HG03469 (cell line): ENCODE data around the gene NOTCH1.
"Not testable (repeated sequence)": the region's sequence is repeated elsewhere in the genome, so short reads cannot be mapped to it uniquely, and the experiment has no call there.

Source experiments
- ATAC-seq: cut with Tn5 transposase; IDR thresholded peaks from one replicate; pipeline ENCODE4 v1.9.1; 2021; ENCODE audit warnings: mild to moderate bottlenecking, moderate library complexity, moderate number of reproducible peaks; ENCODE audit not compliant: unreplicated experiment

NOTCH1 gene

DNA sequence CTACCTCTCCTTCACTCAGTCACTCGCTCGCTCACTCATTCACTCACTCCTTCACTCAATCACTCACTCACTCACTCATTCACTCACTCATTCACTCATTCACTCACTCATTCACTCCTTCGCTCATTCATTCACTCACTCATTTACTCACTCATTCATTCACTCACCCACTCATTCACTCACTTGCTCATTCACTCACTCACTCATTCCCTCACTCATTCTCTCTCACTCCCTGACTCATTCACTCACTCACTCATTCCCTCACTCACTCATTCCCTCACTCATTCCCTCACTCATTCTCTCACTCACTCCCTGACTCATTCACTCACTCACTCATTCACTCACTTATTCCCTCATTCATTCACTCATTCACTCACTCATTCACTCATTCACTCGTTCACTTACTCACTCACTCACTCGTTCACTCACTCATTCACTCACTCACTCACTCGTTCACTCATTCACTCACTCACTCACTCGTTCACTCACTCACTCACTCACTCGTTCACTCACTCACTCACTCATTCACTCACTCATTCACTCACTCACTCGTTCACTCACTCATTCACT, 33.9 kb upstream of the NOTCH1 start:
- ATAC-seq, result not testable (repeated sequence)

DNA sequence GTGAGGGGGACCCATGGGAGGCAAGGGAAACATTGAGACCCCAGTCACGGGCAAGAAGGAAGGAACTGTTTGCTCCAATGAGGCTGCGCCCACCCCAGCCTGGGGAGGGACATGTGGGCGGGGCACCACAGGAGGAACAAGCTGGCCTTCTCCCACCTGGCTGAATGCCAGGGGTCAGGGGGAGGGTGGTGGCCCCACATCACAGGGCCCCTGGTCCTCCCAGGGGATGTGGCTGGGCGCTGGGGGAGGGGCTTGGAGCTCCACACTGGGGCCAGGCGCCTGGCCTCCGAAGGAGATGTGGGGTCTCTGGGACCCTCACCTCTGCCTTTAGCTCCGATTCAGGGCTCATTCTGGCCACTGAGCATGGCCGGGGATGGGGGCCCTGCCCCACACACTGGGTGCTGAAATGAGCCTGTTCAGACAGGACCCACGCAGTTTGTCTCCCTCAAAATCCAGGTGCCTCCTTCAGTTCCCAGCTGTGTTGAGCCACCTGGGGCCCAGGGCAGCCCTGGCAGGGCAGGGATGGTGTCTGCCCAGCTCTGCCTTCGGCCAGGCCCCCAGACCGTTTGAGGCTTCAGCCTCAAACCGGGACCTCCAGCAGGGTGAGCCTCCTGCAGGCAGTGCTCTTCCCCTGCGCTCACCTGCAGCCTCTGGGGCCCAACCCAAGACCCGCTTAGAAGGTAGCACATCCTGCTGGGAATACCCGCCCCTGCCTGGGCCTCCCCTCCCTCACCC, 33.2 kb upstream of the NOTCH1 start:
- no peak for ATAC-seq

DNA sequence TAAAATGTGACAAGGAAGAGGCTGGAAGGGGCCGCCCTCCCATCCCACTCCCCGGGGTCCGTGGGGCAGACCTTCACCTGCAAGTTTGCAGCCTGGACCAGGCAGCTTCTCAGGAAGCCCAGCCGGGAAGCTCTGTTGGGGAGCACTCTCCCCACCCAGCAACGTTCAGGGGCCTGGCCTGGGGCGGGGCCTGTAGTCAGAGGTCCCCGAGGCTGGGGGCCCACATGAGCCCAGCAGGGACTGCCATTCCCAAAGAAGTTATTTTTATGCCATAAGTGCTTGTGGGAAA, 32.7 kb upstream of the NOTCH1 start:
- ATAC-seq, result no peak

DNA sequence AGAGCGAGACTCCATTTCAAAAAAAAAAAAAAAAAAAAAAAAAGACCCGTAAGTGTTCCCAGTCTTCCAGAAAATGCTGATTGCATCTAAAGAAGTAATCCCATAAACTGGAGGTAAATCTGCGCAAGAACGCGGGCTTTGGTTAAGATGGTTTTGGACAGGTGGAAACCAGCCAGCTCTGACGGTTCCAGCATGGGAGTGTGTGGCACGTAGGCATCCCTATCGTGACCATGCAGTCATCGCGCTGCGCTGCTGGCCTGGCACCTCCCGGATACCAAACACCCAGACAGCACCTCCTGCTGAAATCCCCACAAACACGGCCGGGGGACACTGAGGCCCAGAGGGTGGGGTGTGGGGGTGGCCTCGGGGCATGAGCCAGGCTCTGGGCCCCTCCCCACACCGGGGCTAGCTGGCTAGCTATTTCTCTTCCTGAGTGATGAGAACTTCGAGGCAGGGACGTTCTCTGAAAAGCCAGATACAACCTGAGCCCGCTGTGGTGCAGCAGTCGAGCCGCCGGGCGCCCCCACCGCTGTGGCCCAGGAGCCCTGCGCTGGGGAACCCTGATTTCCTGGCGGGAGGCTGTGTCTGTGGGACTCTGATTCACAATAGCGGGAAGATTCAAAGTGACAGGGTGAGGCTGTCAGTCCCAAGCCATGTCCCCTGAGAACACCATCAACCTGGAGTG, 32.2 kb upstream of the NOTCH1 start:
- no peak for ATAC-seq

DNA sequence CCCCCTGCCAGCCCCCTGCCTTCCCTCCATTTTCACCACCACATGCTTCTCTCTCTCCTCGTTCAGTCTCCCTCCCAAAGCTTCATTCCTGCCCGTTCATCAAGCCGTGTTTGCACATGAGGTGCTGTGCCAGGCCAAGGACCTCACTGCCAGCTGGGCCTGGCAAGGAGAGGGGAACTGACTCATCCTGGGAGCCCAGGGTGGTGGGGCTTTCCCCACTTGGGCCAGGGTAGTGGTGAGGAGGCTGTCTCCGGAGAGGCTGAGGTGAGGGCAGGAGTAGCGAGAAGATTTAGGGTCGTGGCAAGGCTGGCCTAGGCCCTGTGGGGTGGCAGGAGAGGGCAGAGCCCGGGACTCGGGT, 30.4 kb upstream of the NOTCH1 start:
- no peak for ATAC-seq

DNA sequence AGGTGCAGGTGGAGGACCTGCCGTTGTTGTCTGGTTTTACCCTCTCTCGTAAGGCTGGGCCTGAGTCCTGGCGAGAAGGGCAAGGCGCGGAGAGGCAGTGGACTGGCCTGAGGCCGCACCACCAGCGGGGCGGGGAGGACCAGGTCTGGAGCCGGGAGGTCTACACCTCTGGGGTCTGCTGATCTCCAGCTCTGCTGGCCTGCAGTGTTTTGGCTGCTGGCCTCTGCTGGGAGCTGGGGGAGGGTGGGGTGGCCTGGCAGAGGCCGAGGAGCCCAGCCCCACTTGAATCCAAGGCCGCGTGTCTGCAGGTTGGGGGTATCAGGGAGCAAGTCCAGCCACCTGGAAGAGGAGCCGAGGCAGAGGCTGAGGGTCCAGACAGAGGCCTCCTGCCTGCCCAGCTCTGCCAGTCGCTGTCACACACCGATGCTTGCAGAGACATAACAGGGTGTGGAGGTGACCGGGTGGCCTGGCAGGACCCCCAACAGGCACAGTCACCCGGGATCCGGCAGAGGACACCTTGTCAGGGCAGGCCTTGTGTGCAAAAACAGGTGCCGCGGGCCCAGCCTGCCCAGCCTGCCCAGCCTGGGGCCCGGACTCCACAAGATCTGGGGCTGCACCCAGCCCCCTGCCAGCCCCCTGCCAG, 29.9 kb upstream of the NOTCH1 start:
- ATAC-seq, result no peak

DNA sequence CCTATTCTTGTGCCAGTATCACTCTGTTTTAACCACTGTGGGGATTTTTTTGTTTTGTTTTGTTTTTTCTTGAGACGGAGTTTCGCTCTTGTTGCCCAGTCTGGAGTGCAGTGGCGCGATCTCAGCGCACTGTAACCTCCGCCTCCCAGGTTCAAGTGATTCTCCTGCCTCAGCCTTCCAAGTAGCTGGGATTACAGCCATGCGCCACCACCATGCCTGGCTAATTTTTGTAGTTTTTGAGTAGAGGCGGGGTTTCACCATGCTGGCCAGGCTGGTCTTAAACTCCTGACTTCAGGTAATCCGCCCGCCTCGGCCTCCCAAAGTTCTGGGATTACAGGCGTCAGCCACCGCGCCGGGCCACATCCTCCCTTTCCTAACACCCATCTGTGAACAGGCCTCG, 28.8 kb upstream of the NOTCH1 start:
- not testable (repeated sequence) for ATAC-seq

DNA sequence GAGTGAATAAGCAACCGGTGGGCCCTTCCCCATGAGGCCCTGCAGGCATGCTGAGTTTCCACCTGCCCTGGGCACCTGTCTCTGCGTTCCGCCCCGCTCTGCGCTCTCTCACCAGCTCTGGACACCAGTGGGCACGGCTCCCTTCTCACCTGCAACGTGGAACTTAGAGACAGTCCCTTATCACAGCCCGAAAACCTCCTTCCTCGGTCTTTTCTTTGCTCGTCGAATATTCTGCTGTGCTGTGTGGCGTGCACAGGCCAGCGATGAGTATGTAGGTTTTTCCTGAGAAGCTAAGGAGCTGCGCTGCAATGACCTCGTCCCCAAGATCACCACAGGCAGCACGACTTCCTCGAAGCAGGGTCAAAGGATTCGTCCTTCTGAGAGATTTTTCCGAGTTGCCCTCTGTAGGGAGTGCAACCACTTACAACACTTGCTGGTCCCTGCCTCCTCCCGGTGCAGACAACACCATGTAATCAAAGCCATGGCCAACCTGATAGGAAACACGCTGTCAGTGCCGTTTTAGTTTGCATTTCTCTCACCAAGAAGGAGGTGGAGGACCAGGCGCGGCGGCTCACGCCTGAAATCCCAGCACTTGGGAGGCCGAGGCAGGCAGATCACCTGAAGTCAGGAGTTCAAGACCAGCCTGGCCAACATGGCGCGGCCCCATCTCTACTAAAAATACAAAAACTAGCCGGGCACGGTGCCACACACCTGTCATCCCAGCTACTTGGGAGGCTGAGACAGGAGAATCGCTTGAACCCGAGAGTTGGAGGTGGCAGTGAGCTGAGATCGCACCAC, 27.2 kb upstream of the NOTCH1 start:
- ATAC-seq, result no peak

DNA sequence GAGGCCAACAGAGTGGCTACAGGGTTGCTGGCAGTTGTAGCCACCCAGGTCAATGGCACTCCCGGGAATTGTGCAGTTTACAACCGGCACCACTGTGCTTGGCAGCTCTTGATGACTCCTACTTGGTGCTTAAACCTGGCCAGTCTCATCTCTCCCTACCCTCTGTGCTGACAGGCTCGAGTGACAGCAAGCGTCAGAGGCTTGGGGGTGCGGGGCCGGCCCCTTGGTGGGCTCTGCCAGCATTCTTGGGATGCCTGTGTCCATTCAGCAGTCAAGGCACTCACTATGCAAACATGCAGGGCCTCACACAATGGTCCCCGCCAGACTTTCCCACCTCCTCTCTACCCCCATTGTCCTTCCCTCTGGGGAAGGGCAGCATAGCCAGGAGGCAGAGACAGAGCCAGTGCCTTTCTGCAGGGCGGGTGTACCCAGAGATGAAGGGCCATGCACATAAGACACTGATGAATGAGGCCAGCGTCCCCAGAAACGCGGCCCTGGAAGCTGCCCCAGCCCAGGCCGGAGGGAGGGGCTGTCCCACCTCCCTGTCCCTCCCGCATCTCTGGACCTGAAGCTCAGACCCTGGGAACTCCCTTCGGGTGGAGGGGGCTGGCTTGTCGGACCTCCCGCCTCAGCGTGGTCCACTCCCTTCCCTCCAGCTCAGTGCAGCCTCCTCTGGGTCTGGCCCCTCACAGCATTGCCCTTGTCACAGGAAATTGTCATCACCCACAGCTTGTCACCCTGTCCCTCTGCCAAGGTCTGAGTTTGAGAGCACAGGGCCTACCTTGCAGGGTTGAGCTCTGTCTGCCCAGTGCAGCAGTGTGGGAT, 26.4 kb upstream of the NOTCH1 start:
- ATAC-seq, result no peak

DNA sequence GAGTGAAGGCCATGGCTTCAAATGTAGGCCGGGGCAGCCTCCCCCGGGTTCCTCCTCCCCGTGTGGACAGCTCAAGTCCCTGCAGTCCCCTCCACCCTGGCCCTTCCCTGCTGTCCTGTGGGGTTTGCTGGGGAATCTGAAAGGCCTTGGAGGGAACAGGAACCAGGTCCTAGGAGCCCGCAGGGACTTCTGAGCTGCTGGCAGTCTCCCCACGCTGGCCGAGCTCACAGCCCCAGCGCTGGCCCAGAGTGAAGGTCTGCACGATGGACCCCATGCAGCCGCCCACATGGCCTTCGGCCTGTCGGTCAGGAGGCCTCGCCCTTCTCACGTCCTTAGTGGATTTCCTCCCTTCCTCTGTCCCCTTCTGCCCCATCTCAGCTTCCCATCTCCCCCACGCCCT, 25.7 kb upstream of the NOTCH1 start:
- no peak for ATAC-seq

DNA sequence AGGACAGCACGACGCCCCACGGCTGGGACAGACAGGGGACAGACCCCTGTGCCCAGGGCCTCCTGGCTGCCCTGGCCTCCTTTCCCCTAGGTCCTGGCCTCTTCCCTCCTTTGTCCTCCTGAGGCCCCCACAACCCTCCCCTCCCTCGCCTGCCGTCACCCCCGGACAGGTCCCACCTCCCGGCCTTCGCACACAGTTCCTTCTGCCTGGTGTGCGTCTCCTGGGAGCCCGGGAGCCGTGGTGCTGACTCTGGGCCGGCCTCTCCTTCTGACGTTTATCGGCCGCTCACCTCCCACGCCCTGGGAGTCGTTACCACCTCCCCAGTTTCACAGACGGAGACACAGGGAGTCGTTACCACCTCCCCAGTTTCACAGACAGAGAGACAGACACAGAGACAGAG, 25.1 kb upstream of the NOTCH1 start:
- no peak for ATAC-seq

DNA sequence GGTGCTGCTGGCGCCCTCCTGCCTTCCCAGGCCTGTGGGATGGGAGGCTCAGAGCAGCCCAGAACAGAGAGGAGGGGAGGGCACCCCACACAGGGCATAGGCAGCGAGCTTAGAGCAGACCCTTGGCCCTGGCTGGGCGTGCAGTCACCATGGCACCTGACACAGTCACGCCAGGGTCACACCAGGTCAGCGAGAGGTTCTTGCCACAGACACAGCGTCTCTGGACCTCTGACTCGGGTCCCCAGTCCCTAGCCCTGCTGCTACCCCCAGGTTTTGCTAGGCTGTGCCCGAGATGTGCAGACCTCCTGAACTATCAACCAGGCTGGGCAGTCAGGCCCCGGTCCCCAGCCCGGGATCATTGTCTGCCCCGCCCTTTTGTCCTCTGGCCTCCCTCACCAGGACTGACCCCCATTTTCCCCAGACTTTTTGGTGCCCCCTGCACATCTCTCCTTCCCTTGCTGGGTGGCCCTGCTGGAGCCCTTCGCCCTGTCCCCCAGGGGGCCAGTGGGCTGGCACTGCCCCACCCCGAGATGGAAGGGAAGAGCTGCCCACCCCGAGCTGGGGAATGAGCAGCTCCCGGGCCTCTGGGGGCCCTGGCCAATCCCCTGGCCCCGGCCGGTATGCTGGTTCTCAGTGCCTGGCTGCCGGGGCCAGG, 24.5 kb upstream of the NOTCH1 start:
- no peak for ATAC-seq

DNA sequence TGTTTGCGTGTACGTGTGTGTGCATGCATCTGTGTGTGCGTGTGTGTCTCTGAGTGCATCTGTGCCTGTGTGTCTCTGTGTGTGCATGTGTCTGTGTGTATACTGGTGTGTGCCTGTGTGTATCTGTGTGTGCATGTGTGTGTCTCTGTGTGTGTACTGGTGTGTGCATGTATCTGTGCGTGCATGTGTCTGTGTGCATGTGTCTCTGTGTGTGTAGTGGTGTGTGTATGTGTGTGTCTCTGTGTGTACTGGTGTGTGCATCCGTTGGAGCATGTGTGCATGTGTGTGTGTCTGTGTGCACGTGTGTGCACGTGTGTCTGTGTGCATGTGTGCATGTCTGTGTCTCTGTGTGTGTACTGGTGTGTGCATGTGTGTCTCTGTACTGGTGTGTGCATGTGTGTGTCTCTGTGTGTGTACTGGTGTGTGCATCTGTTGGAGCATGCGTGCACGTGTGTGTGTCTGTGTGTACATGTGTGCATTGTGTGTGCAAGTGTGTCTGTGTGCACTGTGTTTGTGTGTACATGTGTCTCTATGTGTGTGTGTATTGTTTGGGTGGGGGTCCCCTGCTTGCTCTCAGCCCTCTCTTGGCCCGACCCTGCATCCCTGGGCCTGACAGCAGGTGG, 23.8 kb upstream of the NOTCH1 start:
- ATAC-seq, result no peak

DNA sequence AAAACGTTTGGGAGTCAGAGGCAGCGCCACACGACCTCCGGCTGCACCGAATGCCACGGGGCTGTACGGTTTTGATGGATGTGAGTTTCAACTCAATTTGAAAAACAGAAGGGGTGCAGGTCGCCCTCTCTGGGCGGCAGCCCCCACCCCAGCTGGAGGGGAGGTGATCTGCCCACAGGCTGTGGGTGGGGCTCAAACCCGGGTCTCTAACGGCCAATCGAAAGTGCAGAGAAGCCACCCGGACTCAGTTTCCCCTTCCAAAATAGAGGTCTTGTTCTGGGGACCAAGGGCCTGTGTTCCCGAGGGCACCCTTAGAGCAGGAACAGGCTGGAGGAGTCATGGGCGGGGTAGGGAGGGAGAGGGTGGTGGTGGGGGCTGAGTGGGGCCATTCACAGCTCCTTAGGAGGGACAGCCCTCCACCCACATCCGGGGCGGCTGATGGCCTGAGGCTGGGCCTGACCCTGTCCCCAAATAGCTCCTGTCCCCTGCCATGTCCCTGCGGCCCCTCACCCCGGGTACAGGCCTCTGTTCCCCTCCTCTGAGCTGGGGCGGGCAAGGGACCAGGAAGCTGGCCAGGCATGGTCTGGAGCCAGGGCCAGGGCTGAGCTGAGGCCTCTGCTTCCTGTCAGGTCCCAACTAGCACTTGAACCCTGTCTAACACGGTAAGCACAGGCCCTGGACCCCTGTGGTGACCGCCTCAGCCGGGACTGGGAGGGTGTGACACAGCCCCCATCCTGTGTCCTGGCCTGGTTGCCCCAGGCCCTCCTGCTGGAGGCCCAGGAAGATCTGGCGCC, 22.6 kb upstream of the NOTCH1 start:
- no peak for ATAC-seq

DNA sequence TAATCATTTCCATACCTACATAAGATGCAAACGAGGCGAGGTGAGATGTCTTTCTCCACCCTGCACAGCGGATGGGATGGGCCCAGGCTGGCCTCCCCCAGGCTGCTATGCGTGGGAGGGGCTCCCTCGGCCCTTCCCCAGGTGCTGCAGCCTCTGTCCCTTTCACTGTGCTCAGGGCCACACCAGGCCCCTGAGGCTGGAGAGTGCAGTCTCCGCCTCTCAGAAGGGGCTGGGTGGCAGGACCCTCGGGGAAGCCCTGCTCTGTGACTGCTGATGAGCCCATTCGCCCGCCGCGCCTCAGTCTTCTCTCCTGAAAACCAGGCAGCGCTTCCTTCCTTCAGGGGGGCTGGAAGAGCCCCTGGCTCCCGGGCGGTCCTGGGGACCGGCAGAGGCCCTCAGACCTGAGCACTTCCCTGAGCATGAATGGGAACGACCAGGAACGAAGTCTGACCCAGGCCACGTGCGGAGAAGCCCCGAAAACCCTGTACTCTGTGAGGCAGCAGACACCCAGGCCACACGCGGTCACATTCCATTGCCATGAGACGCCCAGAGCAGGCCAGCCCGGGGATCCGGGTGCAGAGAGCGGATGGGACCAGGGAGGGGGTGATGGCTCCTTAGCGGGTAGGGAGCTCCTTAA, 21.9 kb upstream of the NOTCH1 start:
- ATAC-seq, result no peak

DNA sequence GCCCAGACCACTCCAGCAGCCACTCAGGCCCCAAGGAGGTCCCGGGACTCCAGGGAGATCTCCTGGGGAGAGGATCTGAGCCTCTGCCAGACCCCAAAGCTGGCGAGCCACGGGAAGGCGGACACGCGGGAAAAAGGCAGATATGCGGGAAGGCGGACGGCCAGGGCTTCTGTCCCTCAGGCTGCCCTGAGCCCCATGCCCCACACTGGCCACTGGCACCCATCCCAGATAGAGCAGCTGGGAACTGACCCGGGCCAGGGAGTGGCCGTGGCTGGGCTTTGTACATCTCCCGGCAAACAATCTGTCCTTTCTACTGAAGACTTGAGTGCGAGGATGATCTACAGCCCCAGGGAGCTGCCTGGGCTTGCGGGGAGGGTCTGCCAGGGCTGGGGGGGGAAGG, 21.1 kb upstream of the NOTCH1 start:
- no peak for ATAC-seq

DNA sequence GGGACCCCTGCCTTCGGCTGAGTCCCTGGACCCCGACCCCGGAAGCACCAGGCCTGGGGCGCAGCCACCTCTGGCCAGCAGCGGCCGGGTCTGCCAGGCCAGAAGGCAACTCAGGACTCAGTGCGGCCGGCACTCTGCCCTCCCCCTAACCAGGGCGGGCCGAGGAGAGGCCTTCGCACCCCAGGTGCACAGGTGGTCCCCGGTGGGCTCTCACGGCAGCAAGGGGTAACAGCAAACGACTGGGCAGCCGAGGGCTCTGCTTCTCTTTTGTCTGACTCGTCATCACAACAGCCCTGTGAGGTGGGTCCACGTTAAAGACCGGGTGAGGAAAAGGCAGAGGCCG, 20.7 kb upstream of the NOTCH1 start:
- ATAC-seq, result no peak
